HK-2 (cell line): ENCODE measurements around the gene GLCE.
"Not testable (repeated sequence)": the region's sequence is repeated elsewhere in the genome, so short reads cannot be mapped to it uniquely, and the experiment has no call there.

ENCODE experiments used
- DNase-seq: peaks from one replicate; pipeline ENCODE4 v3.0.0-alpha.2; 2018; ENCODE audit not compliant: unreplicated experiment

The GLCE gene

DNA sequence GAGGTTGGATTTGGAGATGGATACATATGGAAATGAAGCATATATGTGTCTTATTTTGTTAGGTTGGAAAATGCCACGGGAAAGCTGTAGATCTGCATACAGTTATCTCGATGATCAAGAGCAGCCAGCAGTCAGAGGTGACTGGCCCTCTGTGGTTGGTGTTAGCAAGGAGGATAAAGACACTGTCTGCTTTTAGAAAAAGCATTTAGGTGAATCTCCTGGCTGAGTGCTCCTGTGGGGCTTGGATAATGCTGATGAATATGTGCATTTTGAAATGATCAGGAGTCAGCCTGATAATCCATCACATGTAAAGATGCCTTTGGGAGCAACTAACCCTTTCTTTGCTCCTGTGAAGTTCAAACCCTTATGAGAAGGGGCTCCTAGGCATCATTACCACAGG is 24.9 kb upstream of the GLCE start:
- no peak for DNase-seq

DNA sequence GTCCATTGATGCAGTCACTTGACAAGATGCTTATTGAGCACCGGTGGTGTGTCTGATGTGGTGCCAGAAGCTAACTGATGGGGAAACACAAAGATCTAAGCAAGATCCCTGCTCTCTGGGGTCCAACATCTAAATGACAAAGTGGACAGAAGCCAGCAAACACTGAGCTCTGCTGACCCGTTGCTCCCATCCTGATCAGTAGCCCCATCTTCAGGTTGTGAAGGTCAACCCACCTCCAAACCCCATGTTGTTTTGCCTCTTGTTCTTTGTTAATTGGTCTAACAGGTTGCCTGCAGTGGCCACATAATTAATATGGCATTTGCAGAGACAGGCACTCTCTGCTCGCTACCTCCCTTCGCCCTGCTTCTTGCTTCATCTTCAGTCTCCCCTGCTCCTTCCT is 21.5 kb upstream of the GLCE start:
- no peak for DNase-seq

DNA sequence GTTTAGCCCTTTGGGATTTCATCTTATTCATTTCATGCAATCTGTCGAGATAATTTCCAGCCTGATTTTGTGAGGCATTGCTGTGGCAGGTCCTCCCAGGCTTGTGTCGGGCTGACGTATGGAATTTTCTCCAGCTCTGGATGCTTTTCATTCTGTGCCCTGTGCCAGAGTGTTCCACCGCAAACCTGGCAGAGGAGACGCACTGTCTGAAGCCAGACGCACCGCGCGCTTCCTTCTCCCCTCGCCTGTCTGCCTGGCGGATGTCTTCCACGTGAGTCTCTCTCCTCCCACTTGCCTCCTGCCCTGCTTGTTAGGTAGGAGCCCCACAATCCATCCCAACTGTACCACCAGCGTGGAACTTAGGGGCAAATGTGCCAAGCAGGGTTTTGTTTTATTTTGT is 20.1 kb upstream of the GLCE start:
- no peak for DNase-seq

DNA sequence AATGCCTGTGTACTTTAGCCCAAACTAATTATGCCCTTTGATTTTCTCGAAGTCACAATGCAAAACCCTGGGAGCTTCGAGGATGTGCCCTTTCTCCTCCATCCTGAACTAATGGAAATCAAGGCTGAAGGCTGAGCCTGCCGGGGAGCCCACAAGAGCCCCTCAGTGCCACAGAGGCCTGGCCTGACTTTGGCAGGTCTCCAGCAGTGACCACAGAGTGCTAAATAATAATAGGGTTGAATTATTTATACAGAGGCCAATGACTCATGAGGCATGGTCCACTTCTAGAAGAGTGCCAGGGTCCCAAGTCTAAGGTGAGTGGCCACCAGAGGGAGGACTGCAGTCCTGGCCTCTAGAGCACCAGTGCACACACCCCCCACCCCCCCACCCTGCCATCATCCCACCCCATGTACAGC is 19.1 kb upstream of the GLCE start:
- no peak for DNase-seq

DNA sequence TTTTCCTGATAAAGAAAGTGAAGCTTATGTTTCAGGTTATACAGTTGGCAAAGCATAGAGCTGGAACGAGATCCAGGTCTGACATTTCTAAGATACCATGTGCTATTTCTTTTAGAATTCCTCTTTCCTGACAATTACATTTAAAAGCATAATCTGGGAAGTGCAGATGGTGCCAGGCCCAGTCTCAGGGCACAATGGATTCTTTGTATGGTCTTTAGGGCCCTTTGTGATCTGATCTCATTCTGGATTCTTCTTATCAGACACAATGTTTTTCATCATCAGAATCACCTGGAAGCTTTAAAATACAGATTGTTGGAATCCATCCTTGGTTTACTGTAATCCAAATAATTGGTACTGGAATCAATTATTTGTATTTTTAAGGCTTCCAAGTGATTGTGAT is 18.6 kb upstream of the GLCE start:
- DNase-seq = no peak

DNA sequence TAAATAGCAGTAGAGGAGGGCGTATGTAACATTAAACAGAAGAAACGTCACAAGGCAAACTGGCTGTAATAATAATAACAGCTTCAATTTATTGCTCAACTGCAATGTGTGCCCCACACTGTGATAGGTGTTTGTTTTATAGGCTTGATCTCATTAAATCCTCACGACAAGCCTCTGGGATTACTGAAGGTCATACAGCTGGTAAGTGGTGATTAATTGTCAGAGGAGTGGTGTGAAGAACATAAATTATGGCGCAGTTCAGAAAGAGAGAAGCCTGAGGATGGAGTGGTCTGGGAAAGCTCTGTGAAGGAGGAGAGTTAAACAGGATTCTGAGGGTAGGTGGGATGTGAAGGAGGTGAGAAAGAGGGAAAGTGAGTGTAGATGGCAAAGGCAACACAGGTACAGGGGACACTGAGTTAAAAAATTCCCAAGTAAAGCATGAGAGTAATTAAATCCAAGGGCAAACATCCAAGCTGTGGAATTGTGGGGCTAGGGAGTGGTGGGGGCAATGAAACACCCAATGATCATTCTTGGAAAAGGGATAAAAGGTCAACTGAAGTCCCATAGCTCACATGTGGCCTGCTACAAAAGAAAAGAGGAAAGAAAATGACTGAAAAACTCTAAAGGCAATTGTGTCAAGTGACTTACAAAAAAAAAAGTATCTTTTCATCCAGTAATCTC is 16.5 kb upstream of the GLCE start:
- DNase-seq = no peak

DNA sequence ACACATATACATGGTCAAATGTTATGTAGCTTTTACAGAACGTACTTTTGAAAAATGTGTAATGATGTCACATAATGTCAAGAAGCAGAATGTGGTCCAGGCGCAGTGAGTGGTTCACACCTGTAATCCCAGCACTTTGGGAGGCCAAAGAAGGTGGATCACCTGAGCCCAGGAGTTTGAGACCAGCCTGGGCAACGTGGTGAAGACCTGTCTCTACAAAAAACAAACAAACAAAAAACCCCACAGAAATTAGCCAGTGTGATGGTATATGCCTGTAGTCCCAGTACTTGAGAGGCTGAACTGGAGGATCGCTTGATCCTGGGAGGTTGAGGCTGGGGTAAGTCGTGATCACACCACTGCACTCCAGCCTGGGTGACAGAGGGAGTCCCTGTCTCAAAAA is 15.9 kb upstream of the GLCE start:
- DNase-seq = no peak

DNA sequence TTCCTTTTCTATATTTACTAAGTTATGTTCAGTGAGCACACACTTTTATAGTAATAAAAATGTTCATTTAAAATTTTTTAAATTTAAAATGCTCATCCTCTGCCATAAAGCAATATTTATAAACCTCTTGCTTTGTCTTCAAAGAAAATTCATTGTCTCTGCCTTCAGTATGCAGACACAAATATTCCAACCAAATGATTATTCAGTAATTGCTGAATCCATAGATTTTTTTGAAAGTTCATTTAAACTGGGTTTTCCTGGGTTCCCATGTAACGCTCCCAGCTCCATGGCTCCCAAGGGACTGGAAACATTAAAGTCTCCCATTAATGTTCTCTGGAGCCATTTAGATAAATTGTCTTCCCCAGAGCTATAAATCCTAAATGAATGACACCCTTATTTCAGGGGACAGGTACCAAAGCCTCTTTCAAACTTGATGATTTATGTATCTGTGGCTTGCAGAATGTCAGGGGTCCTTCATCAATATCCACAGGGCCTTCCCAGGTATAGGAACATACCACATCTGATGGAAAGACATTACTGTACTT is 15.2 kb upstream of the GLCE start:
- no peak for DNase-seq

DNA sequence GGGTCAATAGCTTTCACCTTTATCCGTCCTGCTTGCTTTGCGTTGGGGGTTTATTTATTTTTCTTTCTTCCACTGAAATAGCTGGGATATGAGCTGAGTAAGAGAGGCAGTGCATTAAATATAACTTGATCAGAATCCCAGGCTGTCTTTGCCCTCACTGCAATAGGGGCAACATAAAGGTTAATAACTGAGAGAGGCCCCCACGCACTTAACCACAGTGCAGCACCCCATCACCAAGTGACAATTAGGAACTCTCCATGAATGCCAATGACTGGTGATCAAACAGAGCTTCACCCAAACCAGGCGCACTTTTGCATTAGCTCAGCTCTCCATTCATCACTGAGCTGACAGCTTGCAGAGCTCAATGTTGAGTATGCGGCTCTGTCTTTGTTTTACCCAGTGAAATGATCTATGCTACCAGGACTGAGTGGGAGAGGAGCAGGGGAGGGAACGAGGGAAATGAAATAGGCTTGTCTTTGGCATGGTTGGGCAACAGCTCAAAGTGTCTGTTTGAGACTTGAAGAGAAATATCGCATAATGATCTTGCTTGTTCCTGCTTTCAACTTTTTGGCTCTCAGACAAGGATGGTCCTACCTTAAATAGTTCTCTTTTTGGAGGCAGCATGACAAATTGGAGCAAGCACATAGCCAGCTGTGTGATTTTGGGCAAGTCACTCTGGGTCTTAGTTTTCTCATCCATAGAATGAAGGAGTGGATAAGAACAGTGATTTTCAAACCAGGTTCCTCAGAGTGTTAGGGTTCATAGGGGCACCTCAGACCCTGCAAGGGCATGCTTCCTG is 14.5 kb upstream of the GLCE start:
- DNase-seq = no peak

DNA sequence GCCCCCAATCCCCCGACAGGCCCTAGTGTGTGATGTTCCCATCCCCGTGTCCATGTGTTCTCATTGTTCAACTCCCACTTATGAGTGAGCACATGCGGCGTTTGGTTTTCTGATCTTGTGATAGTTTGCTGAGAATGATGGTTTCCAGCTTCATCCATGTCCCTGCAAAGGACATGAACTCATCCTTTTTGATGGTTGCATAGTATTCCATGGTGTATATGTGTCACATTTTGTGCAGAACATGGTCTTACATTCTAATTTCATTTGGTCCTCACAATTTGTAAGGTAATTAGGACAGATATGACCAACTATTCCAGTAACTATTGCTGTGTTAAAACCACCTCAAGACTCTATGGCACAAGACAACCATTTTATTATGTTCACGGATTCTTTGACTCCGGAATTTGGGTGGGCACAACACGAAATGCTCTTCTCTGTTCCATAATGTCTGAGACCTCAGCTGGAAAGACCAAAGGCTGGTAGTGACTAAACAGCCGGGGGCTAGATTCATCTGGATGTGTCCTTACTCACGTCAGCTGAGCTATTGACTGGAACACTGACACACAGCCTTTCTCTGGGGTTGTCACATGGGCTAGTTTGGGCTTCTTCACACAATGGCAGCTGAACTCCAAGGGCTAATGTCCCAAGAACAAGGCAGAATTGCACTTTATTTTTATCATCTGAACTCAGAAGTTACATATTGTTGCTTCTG is 13.6 kb upstream of the GLCE start:
- DNase-seq = no peak

DNA sequence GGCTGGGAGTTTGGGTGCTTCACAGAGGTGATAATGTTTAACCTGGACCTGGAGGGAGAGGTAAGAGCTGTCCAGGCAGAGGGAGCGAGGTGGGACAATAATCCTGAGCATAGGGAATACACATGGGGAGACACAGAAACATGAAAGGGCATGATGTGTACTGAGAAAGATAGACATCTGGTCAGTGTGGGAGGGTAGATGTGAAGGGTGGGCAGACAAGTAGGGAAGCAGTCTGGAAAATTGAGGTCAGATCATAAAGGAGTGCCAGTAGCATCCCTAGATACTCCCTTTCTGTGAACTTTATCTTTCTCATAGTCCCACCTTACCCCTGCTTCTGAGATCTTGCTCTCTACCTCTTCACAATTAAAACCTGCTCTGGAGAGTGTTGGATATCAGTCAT is 12.0 kb upstream of the GLCE start:
- no peak for DNase-seq

DNA sequence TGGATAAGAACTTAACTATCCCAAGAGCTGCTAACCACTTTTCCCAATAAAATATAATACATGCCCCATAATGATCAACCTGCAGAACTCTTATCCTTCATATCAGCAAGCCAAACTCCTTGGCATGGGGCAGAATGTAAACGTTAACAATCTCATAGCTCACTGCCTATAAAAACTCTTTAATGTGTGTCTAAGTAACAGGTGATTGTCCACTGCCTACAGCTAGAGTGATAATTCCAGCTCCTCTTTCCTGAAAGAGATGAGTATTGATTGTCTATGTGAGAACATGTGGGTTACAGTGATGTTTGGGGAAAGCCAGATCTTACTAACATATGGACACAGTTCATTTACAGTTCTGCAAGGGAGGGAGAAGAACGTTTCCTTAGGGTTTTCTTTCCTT is 11.3 kb upstream of the GLCE start:
- no peak for DNase-seq

DNA sequence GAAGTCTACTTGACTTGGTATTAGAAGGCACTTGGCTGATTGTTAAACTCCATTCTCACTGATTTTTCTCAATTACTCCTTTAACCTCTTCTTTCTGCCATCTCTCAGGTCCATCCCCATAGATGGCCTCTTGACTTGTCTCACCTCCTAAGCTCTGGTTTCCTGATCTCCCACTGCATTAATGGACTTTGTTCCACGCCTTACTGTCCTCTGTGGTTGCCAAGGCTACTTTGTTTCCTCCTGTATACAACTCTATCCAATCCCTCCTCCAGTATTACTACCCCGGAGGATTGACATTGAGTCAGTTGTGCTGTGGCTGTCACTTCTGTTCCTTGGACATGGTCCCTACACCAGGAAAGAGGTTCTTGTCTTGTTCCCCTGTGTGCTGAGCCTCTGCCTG is 10.6 kb upstream of the GLCE start:
- no peak for DNase-seq

DNA sequence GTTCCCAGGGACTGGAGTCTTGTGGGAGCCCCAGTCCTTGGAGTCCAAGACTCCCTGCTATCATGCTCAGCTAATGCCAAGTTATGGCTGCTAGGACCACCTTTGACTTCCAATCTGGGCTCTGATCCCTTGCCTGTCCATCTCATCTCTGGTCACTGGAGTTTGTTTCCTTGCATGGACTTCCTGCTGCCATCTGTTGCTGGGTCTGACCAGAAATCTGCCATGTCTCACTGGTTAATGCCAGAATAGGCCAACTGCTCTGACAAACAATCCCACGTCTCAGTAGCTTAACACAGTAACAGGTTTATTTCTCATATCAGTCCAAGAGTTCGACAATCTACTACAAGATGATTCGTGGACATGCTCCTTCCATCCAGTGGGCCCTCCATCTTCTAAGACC is 10.1 kb upstream of the GLCE start:
- DNase-seq = no peak

DNA sequence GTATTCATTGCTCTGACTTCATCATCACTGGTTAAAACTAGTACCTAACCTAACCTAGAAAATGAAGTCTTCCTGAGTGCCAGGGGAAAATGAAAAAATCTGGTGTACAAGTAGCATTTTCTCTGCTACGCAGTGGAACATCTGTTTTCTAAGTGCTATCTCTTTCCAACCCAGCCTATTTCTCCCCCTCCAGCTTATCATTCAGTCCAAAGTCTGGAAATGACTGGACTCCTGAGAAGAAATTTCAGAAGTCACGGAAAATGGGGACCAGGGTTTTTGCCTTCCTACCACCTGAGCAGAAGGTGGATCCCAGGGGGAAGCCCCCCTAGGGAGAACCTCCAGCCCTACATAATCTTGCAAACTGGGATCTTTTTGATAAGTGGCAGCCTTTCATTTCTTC is 9.6 kb upstream of the GLCE start:
- no peak for DNase-seq

DNA sequence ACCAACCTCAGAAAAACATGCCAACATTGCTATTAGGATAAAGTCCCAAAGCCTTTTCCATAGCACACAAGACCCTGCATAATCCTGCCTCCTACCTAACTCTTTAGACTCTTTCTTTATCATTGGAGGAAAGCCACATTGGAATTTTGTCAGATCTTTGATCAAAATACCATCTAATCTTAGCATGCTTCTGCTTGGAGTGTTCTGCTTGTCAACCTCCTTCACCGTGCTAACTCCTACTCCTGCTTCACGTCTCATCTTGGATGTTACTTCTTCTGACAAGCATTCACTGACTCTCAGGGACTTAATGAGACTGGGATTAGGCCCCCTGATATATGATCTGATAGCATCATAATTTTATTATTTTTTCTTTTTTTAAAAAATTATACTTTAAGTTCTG is 7.4 kb upstream of the GLCE start:
- DNase-seq = no peak

DNA sequence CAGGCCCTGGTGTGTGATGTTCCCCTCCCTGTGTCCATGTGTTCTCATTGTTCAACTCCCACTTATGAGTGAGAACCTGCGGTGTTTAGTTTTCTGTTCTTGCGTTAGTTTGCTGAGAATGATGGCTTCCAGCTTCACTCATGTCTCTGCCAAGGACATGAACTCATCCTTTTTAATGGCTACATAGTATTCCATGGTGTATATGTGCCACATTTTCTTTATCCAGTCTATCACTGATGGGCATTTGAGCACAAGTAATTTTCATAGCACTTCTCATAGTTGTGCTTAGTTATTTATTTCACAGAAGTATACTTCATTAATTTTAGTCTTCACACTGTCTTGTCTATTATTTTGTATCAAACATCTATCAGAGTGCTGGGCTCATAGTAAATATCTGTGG is 6.8 kb upstream of the GLCE start:
- not testable (repeated sequence) for DNase-seq

DNA sequence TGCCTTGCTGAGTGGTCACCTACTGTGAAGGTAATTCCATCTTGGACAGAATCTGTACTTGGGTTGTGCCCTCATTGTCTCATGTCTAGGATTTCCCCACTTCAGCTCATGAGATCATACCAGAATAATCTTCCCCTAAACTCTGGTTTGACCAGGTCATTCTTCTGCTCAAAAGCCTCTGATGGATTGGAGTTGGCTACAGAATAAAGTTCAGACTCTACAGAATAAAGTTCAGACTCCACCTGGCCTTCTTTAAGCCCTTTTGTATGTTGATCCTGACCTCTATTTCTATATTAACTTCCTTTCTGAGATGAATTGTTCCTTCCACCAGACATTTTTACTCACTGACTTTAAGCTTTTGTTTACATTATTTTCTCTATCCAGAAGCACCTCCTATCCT is 6.4 kb upstream of the GLCE start:
- DNase-seq = no peak

DNA sequence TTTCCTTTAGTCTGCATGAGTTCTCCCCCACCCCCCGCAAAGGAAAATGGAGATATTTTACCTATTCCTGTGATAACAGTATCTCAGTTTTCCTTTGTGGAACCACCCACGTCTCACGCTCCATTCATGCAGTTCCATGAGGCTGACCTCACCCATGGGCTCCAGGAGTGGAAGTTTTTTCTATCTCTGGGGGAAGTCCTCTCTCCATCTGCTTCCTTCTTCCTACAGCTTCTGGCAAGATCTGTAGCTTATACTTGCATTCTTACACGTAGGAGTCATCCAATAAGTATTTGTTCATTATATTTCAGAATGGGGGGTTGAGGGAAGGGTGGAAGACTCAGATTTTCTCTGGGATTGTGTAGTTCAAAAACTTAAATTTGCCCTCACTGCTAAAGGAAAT is 5.8 kb upstream of the GLCE start:
- no peak for DNase-seq

DNA sequence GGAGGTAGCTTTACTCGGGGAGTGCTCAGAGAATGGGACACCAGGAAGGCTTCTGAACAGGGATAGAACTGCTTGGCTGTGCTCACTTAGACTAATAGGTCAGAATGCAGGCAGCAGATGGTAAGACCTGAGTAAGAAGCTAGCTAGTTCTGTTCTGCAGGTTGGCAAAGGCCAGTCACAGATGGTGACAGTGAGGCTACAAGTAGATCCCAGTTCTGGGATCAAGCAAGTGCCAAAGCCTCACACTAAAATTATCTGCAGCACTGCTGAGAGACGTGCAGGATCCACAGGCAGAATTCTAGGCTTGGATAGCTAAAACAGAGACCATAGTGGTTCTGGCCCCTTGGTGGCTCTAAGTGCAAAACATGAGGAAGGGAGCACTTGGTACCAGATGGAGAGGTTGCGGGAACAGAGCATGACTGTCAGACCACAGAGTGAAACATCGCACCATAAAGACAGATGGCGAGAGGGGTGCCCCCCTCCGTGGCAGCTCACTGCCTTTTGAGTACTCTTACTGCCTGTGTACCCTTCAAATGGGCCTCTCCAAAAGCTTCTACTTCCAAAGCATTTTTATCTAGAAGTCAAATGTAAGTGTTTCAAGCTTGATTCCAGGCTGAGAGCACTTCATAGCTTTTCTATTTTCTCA is 3.6 kb upstream of the GLCE start:
- DNase-seq = no peak

DNA sequence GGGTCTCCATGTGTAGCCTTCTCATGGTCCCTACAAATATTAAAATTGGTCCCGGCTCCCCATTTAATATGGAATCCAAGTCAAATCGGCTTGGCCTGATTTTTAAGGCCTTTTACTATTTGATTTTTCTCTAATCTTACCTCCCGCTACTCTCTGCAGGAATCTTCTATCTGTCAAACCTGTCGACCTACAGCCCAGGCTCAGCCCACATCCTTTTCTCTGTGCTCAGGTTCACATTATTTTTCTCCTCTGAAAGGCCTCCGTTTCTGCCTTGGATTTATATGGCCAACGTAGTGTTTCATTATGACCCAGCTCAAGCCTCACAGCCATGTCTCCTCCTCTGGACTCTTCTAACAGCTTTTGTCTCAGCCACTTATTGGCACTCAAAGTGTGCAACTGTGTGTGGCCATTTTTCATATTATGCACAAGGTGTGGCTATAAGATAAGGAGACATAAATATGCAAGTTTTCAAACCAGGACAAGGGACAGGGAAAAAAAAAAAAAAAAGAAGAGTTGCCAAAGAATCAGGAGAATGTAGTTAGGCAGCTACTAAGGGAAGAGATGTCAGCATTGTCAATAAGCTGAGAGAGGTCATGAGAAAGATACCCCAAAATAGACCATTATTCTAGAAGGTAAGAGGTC is 2.1 kb upstream of the GLCE start:
- DNase-seq = no peak

DNA sequence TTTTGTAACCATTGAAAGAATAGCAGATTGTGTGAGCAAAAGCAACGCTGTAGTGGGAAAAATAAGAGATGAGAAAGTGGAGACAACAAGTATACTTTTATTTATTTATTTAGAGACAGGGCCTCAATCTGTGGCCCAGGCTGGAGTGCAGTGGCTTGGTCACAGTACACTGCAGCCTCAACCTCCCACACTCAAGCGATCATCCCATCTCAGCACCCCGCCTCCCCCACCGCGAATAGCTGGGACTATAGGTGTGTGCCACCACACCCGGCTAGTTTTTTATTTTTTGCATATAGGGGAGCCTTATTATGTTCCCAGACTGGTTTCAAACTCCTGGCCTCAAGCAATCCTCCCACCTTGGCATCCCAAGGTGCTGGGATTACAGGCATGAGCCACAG is 1.6 kb upstream of the GLCE start:
- DNase-seq = no peak
